ENCODE measurements around the gene SLC44A1. TPM values are rescaled to one million over a fixed set of nuclear protein-coding genes. Genes with fewer than 3 reads are reported as not detected.

The SLC44A1 gene
- polyA plus RNA-seq, 3 donors from 2014 or later, result 13.1 to 30.9 (median 25.0) TPM

DNA sequence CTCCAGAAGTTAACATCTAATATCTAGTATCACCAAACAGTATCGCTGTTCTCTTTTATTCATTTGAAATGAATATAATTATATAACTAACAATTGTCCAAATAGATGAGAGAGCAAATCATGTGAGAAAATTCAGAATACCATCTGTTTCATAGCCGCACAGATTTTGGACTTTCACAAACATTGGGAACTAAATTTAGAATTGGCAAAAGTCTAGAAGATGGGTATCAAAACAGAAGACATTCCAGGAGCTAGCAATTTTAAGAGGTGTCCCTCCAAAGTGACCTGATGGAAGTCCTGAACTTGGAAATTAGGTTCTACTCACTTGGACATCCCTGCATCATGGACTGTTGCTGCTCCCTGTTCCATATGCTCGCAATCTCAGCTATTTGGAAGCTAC, 146.4 kb downstream of the SLC44A1 start:
- H3K9me3 Mint-ChIP-seq, result no peaks in the 10 kb centered on the region
- no peak for DNase-seq

DNA sequence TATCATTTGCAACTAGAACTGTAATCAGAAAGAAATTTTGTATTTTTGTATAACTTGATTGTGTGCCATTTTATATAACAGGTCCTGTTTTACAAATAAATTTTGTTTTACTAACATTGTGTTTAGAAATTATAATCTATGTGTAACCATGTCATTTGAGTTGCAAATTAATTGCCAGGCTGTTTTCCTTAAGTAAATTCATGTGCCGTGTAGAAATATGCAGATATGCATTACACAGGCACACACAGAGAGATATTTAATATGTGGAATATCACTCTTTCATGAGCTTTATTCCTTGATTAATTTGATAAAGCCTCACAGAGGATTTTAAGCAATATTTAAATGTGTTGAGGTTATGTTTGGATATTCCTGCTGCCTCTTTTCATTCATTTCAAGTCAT, 146.8 kb downstream of the SLC44A1 start:
- no peak overlapping the region for H3K27ac Mint-ChIP-seq
- peaks cover 2 to 10% of the 10 kb centered on the region in 2 donors for H3K4me1 Mint-ChIP-seq
- H3K9me3 Mint-ChIP-seq, result no peaks in the 10 kb centered on the region
- peaks cover 0 to 8% (median 3%) of the 10 kb centered on the region in 3 donors for H3K36me3 Mint-ChIP-seq
- H3K4me3 Mint-ChIP-seq, result no peak overlapping the region
- no peak for DNase-seq
- peaks cover 2 to 7% (median 3%) of the 10 kb centered on the region in 3 donors for H3K27me3 Mint-ChIP-seq (ENCODE audit: low read depth in 3 of 3)

More for the DNA sequence above, 146.4 kb downstream of the SLC44A1 start:
- H3K4me1 Mint-ChIP-seq, result peaks cover 3 to 14% of the 10 kb centered on the region in 2 donors
- H3K27me3 Mint-ChIP-seq (ENCODE audit: low read depth in 3 of 3), result peaks cover 2 to 5% (median 3%) of the 10 kb centered on the region in 3 donors
- H3K36me3 Mint-ChIP-seq, result peaks cover 0 to 5% (median 3%) of the 10 kb centered on the region in 3 donors
- no peak overlapping the region for H3K4me3 Mint-ChIP-seq
- H3K27ac Mint-ChIP-seq, result no peak overlapping the region

DNA sequence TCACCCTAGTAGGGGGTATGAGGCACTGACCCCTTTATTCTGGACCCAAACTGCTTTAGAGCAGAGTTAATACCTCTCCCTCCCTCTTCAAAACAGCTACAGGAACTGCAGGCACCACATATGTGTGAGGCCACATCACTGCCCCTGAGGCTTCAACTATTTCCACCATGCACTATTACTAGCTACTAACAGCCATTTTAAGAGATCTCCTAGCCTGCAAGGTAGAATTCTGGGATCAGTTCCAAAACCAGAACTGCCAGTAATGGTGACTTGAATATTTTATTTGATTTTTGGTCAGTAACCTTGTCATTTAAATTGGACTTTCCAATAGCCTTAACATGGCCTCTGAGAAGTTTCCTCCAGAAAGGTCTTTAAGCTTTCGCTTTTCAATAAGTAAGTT, 148.1 kb downstream of the SLC44A1 start:
- no peaks in the 10 kb centered on the region for H3K9me3 Mint-ChIP-seq
- H3K4me1 Mint-ChIP-seq, result peaks cover 2 to 7% of the 10 kb centered on the region in 2 donors
- peak overlapping the region in 1 of 5 donors; percentile 26 for H3K4me3 Mint-ChIP-seq
- DNase-seq, result no peak
- peaks cover 2 to 7% (median 3%) of the 10 kb centered on the region in 3 donors for H3K27me3 Mint-ChIP-seq (ENCODE audit: low read depth in 3 of 3)
- H3K36me3 Mint-ChIP-seq, result peaks cover 0 to 8% (median 3%) of the 10 kb centered on the region in 3 donors
- peak overlapping the region in 1 of 6 donors; percentile 35 for H3K27ac Mint-ChIP-seq

- Mint-ChIP-seq H3K9me3 (no peaks in the 10 kb centered on the region), H3K27ac (no peak overlapping the region), H3K36me3 (peaks cover 0 to 8% (median 7%) of the 10 kb centered on the region in 3 donors)
Measured at GRCh38 chr9:105393576-105394344, 149.3 kb downstream of the SLC44A1 start.

DNA sequence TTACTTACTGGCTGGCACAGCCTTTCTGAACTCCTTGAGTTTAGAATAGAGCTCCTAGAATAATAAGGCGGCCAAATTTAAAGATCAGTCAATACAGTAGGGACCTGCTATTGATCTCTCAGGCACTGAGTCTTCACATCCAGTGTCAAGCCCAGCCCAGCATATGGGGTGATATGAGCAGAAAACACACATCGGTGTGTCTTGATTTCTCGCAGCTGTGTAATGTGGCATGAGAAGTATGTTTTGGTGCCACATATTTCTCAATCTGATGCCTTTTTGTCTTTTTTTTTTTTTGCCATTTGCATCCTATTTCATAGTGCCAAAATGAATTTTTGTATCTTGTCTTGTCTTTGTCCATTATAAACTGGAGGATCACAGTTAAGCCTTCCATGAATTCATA, 152.0 kb downstream of the SLC44A1 start:
- Mint-ChIP-seq H3K27me3 (ENCODE audit: low read depth in 3 of 3) (peaks cover 3 to 8% (median 4%) of the 10 kb centered on the region in 3 donors), H3K9me3 (no peaks in the 10 kb centered on the region), H3K4me3 (no peak overlapping the region), H3K36me3 (peaks cover 0 to 5% (median 3%) of the 10 kb centered on the region in 3 donors), H3K27ac (no peak overlapping the region), H3K4me1 (peaks cover 2 to 7% of the 10 kb centered on the region in 2 donors)
- DNase-seq, result no peak

More at GRCh38 chr9:105393576-105394344, 149.3 kb downstream of the SLC44A1 start:
- H3K4me1 Mint-ChIP-seq, result peaks cover 2 to 7% of the 10 kb centered on the region in 2 donors
- H3K4me3 Mint-ChIP-seq, result no peak overlapping the region
- no peak for DNase-seq
- H3K27me3 Mint-ChIP-seq (ENCODE audit: low read depth in 3 of 3), result peaks cover 2 to 7% (median 3%) of the 10 kb centered on the region in 3 donors

DNA sequence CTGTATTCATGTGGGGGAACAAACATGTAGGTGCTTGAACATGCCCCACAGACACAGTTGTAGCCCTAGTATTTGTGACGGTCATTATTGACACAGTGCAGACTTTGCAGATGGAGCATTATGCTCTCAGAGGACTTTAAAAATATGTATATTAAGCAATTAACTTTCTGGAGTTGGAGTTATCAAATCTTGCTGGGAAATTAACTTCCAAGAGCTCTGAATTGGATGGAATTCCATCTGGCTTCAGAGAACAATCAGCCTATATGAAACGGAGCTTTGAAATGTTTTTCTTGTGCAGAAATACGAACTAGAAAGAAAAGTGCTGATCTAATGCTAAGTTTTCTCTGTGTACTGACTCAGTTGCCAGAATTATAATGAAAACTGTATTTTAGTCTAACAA, 152.4 kb downstream of the SLC44A1 start:
- Mint-ChIP-seq H3K36me3 (peaks cover 0 to 5% (median 3%) of the 10 kb centered on the region in 3 donors), H3K9me3 (no peaks in the 10 kb centered on the region), H3K27me3 (ENCODE audit: low read depth in 3 of 3) (peaks cover 5 to 8% (median 7%) of the 10 kb centered on the region in 3 donors), H3K4me1 (peaks cover 2 to 7% of the 10 kb centered on the region in 2 donors), H3K4me3 (no peak overlapping the region), H3K27ac (no peak overlapping the region)
- DNase-seq, result no peak

DNA sequence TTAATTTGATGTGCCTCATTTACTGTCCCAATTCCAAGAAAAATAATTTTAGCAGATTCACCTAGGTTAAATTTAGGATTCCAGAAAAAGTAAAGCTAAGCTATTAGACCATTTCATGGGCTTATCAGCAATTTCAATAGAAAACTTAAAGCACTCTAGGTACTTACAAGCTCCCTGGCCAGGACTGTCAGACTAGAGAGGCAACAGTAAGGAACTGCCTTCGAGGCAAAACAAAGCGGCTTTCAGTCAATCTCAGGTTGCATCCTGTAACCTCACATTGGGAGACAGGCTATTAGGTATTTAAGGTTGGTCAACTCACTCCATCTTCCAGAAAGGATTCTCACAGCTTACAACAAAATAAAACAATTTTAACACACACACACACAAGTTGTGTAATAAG, 154.7 kb downstream of the SLC44A1 start:
- H3K9me3 Mint-ChIP-seq, result no peaks in the 10 kb centered on the region
- H3K27me3 Mint-ChIP-seq (ENCODE audit: low read depth in 3 of 3), result peaks cover 13 to 20% (median 15%) of the 10 kb centered on the region in 3 donors
- peaks cover 8 to 11% of the 10 kb centered on the region in 2 donors for H3K4me1 Mint-ChIP-seq
- H3K27ac Mint-ChIP-seq, result no peak overlapping the region
- no peak overlapping the region for H3K4me3 Mint-ChIP-seq
- H3K36me3 Mint-ChIP-seq, result peaks cover 0 to 5% (median 3%) of the 10 kb centered on the region in 3 donors
- no peak for DNase-seq

DNA sequence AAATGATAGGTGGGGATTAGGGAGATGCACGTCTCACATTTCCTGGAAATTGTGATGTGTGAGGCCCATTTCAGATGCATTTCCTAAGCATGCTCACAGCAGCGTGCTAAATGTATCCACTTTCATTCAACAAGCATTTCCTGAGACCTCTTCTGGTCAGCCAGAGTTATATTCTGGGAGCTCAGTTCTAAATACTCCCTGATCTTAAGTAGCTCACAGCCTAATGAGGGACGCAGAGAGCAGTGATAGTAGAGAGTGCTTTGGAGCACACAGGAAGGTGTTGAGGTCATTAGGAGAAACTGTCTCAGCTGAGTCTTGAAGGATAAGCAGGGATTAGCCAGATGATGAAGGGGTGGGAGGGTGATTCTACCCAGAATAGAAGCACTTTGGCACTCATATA, 157.2 kb downstream of the SLC44A1 start:
- no peak for DNase-seq
- Mint-ChIP-seq H3K27me3 (ENCODE audit: low read depth in 3 of 3) (peaks cover 15 to 25% (median 22%) of the 10 kb centered on the region in 3 donors), H3K27ac (no peak overlapping the region), H3K36me3 (peaks cover 0 to 3% (median 0%) of the 10 kb centered on the region in 3 donors), H3K9me3 (peaks cover 0 to 3% (median 0%) of the 10 kb centered on the region in 6 donors), H3K4me3 (no peak overlapping the region), H3K4me1 (peaks cover 30 to 35% of the 10 kb centered on the region in 2 donors)

DNA sequence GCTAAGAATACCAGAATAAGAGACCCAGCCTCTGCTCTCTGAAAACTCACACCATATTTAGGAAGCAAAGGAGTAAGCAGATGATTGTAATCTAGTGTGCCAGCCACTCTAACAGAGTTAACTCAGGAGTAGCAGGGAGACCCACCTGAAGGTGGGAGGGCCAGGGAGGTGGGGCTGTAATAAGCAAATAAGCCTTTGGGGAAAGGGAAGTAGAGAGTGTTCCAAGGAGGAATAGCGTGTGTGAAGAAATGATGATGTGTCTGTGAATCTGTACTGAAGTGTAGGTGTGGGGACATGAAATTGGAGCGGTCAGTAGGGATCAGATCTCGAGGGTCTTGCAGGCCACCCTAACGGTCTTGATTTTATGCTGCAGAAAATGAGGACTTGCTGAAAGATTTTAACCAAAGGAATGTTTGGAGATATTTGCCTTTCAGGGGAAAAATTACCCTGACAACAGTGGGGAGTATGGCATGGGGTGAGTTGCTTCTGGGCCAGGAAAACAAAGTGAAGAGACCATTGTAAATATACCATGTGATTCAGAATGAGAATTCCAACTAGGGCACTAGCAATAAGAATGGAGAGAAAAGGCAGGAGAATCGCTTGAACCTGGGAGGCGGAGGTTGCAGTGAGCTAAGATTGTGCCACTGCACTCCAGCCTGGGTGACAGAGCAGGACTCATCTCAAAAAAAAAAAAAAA, 159.2 kb downstream of the SLC44A1 start:
- peaks cover 30 to 39% of the 10 kb centered on the region in 2 donors for H3K4me1 Mint-ChIP-seq
- H3K36me3 Mint-ChIP-seq, result no peaks in the 10 kb centered on the region
- H3K27me3 Mint-ChIP-seq (ENCODE audit: low read depth in 3 of 3), result peaks cover 17 to 31% (median 22%) of the 10 kb centered on the region in 3 donors
- no peak for DNase-seq
- peaks cover 0 to 3% (median under 1%) of the 10 kb centered on the region in 6 donors for H3K9me3 Mint-ChIP-seq
- peak overlapping the region in 3 of 5 donors; percentile 5 to 60 (median 26) for H3K4me3 Mint-ChIP-seq
- H3K27ac Mint-ChIP-seq, result no peak overlapping the region

- peak overlapping the region; percentile 46 to 85 (median 62) for H3K27ac Mint-ChIP-seq
- DNase-seq, result peak; percentile 77 to 78 (median 78)
- H3K27me3 Mint-ChIP-seq (ENCODE audit: low read depth in 3 of 3), result peaks cover 18 to 37% (median 22%) of the 10 kb centered on the region in 3 donors
Measured at GRCh38 chr9:105405514-105406131, 161.2 kb downstream of the SLC44A1 start.

GRCh38 chr9:105406369-105406768, 161.9 kb downstream of the SLC44A1 start:
- Mint-ChIP-seq H3K27ac (no peak overlapping the region), H3K4me3 (peak overlapping the region in 3 of 5 donors; percentile 70 to 79 (median 74)), H3K27me3 (ENCODE audit: low read depth in 3 of 3) (peaks cover 20 to 35% (median 20%) of the 10 kb centered on the region in 3 donors), H3K9me3 (peaks cover 0 to 12% (median 5%) of the 10 kb centered on the region in 6 donors), H3K4me1 (peaks cover 30 to 39% of the 10 kb centered on the region in 2 donors), H3K36me3 (no peaks in the 10 kb centered on the region)
- DNase-seq, result no peak

More at GRCh38 chr9:105405514-105406131, 161.2 kb downstream of the SLC44A1 start:
- Mint-ChIP-seq H3K4me1 (peaks cover 30 to 39% of the 10 kb centered on the region in 2 donors), H3K36me3 (no peaks in the 10 kb centered on the region), H3K9me3 (peaks cover 0 to 12% (median 5%) of the 10 kb centered on the region in 6 donors), H3K4me3 (peak overlapping the region; percentile 45 to 79 (median 73))

- H3K4me3 Mint-ChIP-seq, result no peak overlapping the region
- no peak for DNase-seq
- no peak overlapping the region for H3K27ac Mint-ChIP-seq
- peaks cover 4% of the 10 kb centered on the region in 2 donors for H3K4me1 Mint-ChIP-seq
- peaks cover 0 to 12% (median 3%) of the 10 kb centered on the region in 6 donors for H3K9me3 Mint-ChIP-seq
- H3K36me3 Mint-ChIP-seq, result no peaks in the 10 kb centered on the region
- peaks cover 8 to 19% (median 13%) of the 10 kb centered on the region in 3 donors for H3K27me3 Mint-ChIP-seq (ENCODE audit: low read depth in 3 of 3)
Measured at GRCh38 chr9:105413525-105413924, 169.1 kb downstream of the SLC44A1 start.

GRCh38 chr9:105414947-105415661, 170.7 kb downstream of the SLC44A1 start:
- Mint-ChIP-seq H3K9me3 (peaks cover 0 to 2% (median 0%) of the 10 kb centered on the region in 6 donors), H3K36me3 (no peaks in the 10 kb centered on the region), H3K27me3 (ENCODE audit: low read depth in 3 of 3) (peaks cover 6 to 14% (median 13%) of the 10 kb centered on the region in 3 donors), H3K27ac (no peak overlapping the region), H3K4me1 (peaks cover 4% of the 10 kb centered on the region in 2 donors), H3K4me3 (no peak overlapping the region)
- DNase-seq, result peak; percentile 55 to 60 (median 60)

All from immature natural killer cell (primary cell).